Measurements from ENCODE around the gene ANKS1B.
"Not testable (repeated sequence)": the region's sequence is repeated elsewhere in the genome, so short reads cannot be mapped to it uniquely, and the experiment has no call there.

The ANKS1B gene

GRCh38 chr12:99009654-99010296 is 975.0 kb downstream of the ANKS1B start:
- DNase-seq (ENCODE audit: low read depth), result no peak

GRCh38 chr12:99005601-99006000 is 979.1 kb downstream of the ANKS1B start:
- DNase-seq (ENCODE audit: low read depth), result no peak

GRCh38 chr12:99004799-99005466 is 979.8 kb downstream of the ANKS1B start:
- no peak for DNase-seq (ENCODE audit: low read depth)

- DNase-seq (ENCODE audit: low read depth), result no peak
These were observed 982.0 kb downstream of the ANKS1B start for GRCh38 chr12:99002731-99003130.

- no peak for DNase-seq (ENCODE audit: low read depth)
These were observed 982.6 kb downstream of the ANKS1B start for GRCh38 chr12:99002156-99002555.

GRCh38 chr12:98999559-98999958 is 985.2 kb downstream of the ANKS1B start:
- DNase-seq (ENCODE audit: low read depth), result no peak

GRCh38 chr12:98998697-98999299 is 985.9 kb downstream of the ANKS1B start:
- DNase-seq (ENCODE audit: low read depth), result no peak

GRCh38 chr12:98997899-98998298 is 986.8 kb downstream of the ANKS1B start:
- DNase-seq (ENCODE audit: low read depth), result no peak

GRCh38 chr12:98990648-98991047 is 994.1 kb downstream of the ANKS1B start:
- no peak for DNase-seq (ENCODE audit: low read depth)

GRCh38 chr12:98985156-98985555 is 999.6 kb downstream of the ANKS1B start:
- DNase-seq (ENCODE audit: low read depth), result no peak

GRCh38 chr12:98983647-98984046 is 1001.1 kb downstream of the ANKS1B start:
- DNase-seq (ENCODE audit: low read depth), result no peak

- DNase-seq (ENCODE audit: low read depth), result no peak
These were observed 1004.2 kb downstream of the ANKS1B start for GRCh38 chr12:98980508-98980907.

- no peak for DNase-seq (ENCODE audit: low read depth)
These were observed 1007.5 kb downstream of the ANKS1B start for GRCh38 chr12:98977186-98977585.

GRCh38 chr12:98974767-98975381 is 1009.9 kb downstream of the ANKS1B start:
- DNase-seq (ENCODE audit: low read depth), result no peak

- DNase-seq (ENCODE audit: low read depth), result no peak
These were observed 1011.3 kb downstream of the ANKS1B start for GRCh38 chr12:98973395-98973794.

GRCh38 chr12:98970950-98971349 is 1013.8 kb downstream of the ANKS1B start:
- DNase-seq (ENCODE audit: low read depth), result no peak

GRCh38 chr12:98970210-98970609 is 1014.5 kb downstream of the ANKS1B start:
- no peak for DNase-seq (ENCODE audit: low read depth)

- no peak for DNase-seq (ENCODE audit: low read depth)
These were observed 1015.8 kb downstream of the ANKS1B start for GRCh38 chr12:98968896-98969295.

GRCh38 chr12:98957135-98957534 is 1027.6 kb downstream of the ANKS1B start:
- not testable (repeated sequence) for DNase-seq (ENCODE audit: low read depth)

GRCh38 chr12:98955284-98955683 is 1029.5 kb downstream of the ANKS1B start:
- no peak for DNase-seq (ENCODE audit: low read depth)

- no peak for DNase-seq (ENCODE audit: low read depth)
These were observed 1030.2 kb downstream of the ANKS1B start for GRCh38 chr12:98954506-98954905.

- DNase-seq (ENCODE audit: low read depth), result no peak
These were observed 1033.3 kb downstream of the ANKS1B start for GRCh38 chr12:98951406-98951805.

GRCh38 chr12:98948343-98948949 is 1036.3 kb downstream of the ANKS1B start:
- DNase-seq (ENCODE audit: low read depth), result no peak

All from stimulated activated CD8-positive, alpha-beta memory T cell treated with anti-CD3 and anti-CD28 coated beads, Interleukin-12 subunit alpha, Interleukin-12 subunit beta, amount 100 ng/mL, for 4 hours (primary cell).